ENCODE data around the gene ZNF425. TPM values are rescaled to one million over a fixed set of nuclear protein-coding genes. Genes with fewer than 3 reads are reported as not detected.
"Not testable (repeated sequence)": the region's sequence is repeated elsewhere in the genome, so short reads cannot be mapped to it uniquely, and the experiment has no call there.

ZNF425 gene
- total RNA-seq, 2 experiments from 2014 or later = 0.87 to 0.98 TPM

- DNase-seq = no peak
- peaks cover 4% of the 10 kb centered on the region for H3K4me1 Mint-ChIP-seq
- no peaks in the 10 kb centered on the region for H3K27me3 Mint-ChIP-seq
- no peaks in the 10 kb centered on the region for H3K9me3 Mint-ChIP-seq
- no peak overlapping the region for H3K27ac Mint-ChIP-seq
- H3K4me3 Mint-ChIP-seq = no peak overlapping the region
- H3K36me3 Mint-ChIP-seq = peaks cover 11% of the 10 kb centered on the region
These were observed 55.6 kb downstream of the ZNF425 start for GRCh38 chr7:149070372-149071125.

GRCh38 chr7:149067869-149068268, 58.3 kb downstream of the ZNF425 start:
- Mint-ChIP-seq H3K9me3 (no peaks in the 10 kb centered on the region), H3K27me3 (no peaks in the 10 kb centered on the region), H3K4me1 (peaks cover 2% of the 10 kb centered on the region), H3K27ac (no peak overlapping the region), H3K36me3 (peaks cover 11% of the 10 kb centered on the region), H3K4me3 (no peak overlapping the region)
- no peak for DNase-seq

- Mint-ChIP-seq H3K27ac (no peak overlapping the region), H3K9me3 (no peaks in the 10 kb centered on the region), H3K27me3 (no peaks in the 10 kb centered on the region), H3K4me1 (peaks cover 6% of the 10 kb centered on the region), H3K36me3 (peaks cover 6% of the 10 kb centered on the region), H3K4me3 (no peak overlapping the region)
- no peak for DNase-seq
These were observed 62.6 kb downstream of the ZNF425 start for GRCh38 chr7:149063476-149063875.

- not testable (repeated sequence) for DNase-seq, H3K4me1 Mint-ChIP-seq, H3K27me3 Mint-ChIP-seq, H3K27ac Mint-ChIP-seq, H3K4me3 Mint-ChIP-seq, H3K36me3 Mint-ChIP-seq, H3K9me3 Mint-ChIP-seq
These were observed 63.8 kb downstream of the ZNF425 start for GRCh38 chr7:149062217-149062899.

GRCh38 chr7:149060156-149060555, 66.0 kb downstream of the ZNF425 start:
- no peak for DNase-seq
- H3K9me3 Mint-ChIP-seq = no peaks in the 10 kb centered on the region
- no peak overlapping the region for H3K27ac Mint-ChIP-seq
- H3K36me3 Mint-ChIP-seq = no peaks in the 10 kb centered on the region
- H3K27me3 Mint-ChIP-seq = no peaks in the 10 kb centered on the region
- H3K4me1 Mint-ChIP-seq = peaks cover 4% of the 10 kb centered on the region
- H3K4me3 Mint-ChIP-seq = no peak overlapping the region

- Mint-ChIP-seq H3K27me3 (no peaks in the 10 kb centered on the region), H3K9me3 (no peaks in the 10 kb centered on the region), H3K4me1 (no peaks in the 10 kb centered on the region), H3K4me3 (no peak overlapping the region), H3K36me3 (no peaks in the 10 kb centered on the region), H3K27ac (no peak overlapping the region)
- no peak for DNase-seq
These were observed 72.2 kb downstream of the ZNF425 start for GRCh38 chr7:149053885-149054284.

- Mint-ChIP-seq H3K27ac (no peak overlapping the region), H3K4me1 (no peaks in the 10 kb centered on the region), H3K4me3 (no peak overlapping the region), H3K36me3 (no peaks in the 10 kb centered on the region), H3K9me3 (no peaks in the 10 kb centered on the region), H3K27me3 (no peaks in the 10 kb centered on the region)
- DNase-seq = no peak
These were observed 72.7 kb downstream of the ZNF425 start for GRCh38 chr7:149053384-149053783.

Other genes with a start within 250 kb of the ZNF425 start
- gene EZH2, start 242.0 kb downstream of the ZNF425 start, total RNA-seq = 100 to 1,000 TPM; 109 to 111 TPM
- gene PDIA4, start 97.8 kb downstream of the ZNF425 start, total RNA-seq = 10 to 100 TPM; 83.7 to 86.3 TPM
- gene ZNF786, start 35.6 kb downstream of the ZNF425 start, total RNA-seq = 1 to 10 TPM; 4.6 to 4.9 TPM
- gene ZNF398, start 21.1 kb upstream of the ZNF425 start, total RNA-seq = 10 to 100 TPM; 10.5 to 11.1 TPM
- gene ZNF282, start 69.2 kb upstream of the ZNF425 start, total RNA-seq = 10 to 100 TPM; 30.7 to 30.8 TPM
- gene ZNF212, start 113.3 kb upstream of the ZNF425 start, total RNA-seq = 10 to 100 TPM; 12.5 to 14.6 TPM
- 10 to 100 TPM; 14.4 to 16.2 TPM for gene ZNF783, start 135.9 kb upstream of the ZNF425 start, total RNA-seq

Data from activated naive CD8-positive, alpha-beta T cell treated with anti-CD3 and anti-CD28 coated beads for 36 hours (primary cell).